Lung (tissue), 12 donors: ENCODE data around the gene HIF3A. TPM values are rescaled to one million over a fixed set of nuclear protein-coding genes. Genes with fewer than 3 reads are reported as not detected.
"Not testable (repeated sequence)": the region's sequence is repeated elsewhere in the genome, so short reads cannot be mapped to it uniquely, and the experiment has no call there.

Experiments used
- ATAC-seq: fragments of 200-7000 bp; cut with Tn5 transposase; one replicate; pipeline ENCODE4 v1.9.1; 2020; ENCODE audit warnings: moderate number of reproducible peaks; ENCODE audit not compliant: insufficient read depth, low FRiP score
- DNase-seq, 3 donors: peaks; one replicate each; pipeline ENCODE4 v3.0.0-alpha.2; 2013 to 2017
- H3K27ac ChIP-seq, 2 donors: one replicate each; pipeline ENCODE4 v1.5.1; 2013; ENCODE audit warnings: mild to moderate bottlenecking in 2 of 2, moderate library complexity in 2 of 2, control low read depth in 1 of 2, inconsistent platforms in 1 of 2, low read depth in 1 of 2, low read length in 1 of 2
- H3K27me3 ChIP-seq, 3 donors: one replicate each; pipeline ENCODE4 v1.5.1; 2013; ENCODE audit warnings: low read length in 2 of 3; ENCODE audit not compliant: control insufficient read depth in 3 of 3, insufficient read depth in 3 of 3
- H3K36me3 ChIP-seq, 4 donors: one replicate each; pipeline ENCODE4 v1.5.1; 2013; ENCODE audit warnings: low read length in 4 of 4, mild to moderate bottlenecking in 1 of 4, moderate library complexity in 1 of 4; ENCODE audit not compliant: control insufficient read depth in 4 of 4, insufficient read depth in 4 of 4
- H3K4me1 ChIP-seq, 5 donors: one replicate each; pipeline ENCODE4 v1.5.1; 2013; ENCODE audit warnings: low read length in 5 of 5, mild to moderate bottlenecking in 2 of 5, moderate library complexity in 1 of 5; ENCODE audit not compliant: control insufficient read depth in 5 of 5, insufficient read depth in 5 of 5
- H3K4me3 ChIP-seq: one replicate; pipeline ENCODE4 v1.5.1; 2013; ENCODE audit warnings: mild to moderate bottlenecking, control low read depth, moderate library complexity
- H3K9ac ChIP-seq, 2 donors: one replicate each; pipeline ENCODE4 v1.5.1; 2013; ENCODE audit warnings: low read length in 2 of 2, control low read depth in 1 of 2; ENCODE audit not compliant: insufficient read depth in 1 of 2
- H3K9me3 ChIP-seq, 4 donors: one replicate each; pipeline ENCODE4 v1.5.1; 2013; ENCODE audit warnings: low read length in 3 of 4, mild to moderate bottlenecking in 1 of 4, moderate library complexity in 1 of 4; ENCODE audit not compliant: control insufficient read depth in 4 of 4, insufficient read depth in 3 of 4
- CTCF ChIP-seq: IDR thresholded peaks from 2 replicates; pipeline ENCODE4 v1.5.1; 2012; ENCODE audit warnings: mild to moderate bottlenecking; ENCODE audit errors: control extremely low read depth, extremely low read depth
- WGBS, 2 donors: extraction: QIAGEN DNeasy Blood & Tissue Kit; methylation state at CpG; one replicate each; pipeline ENCODE4 v1.1.7; 2013; 5-methylcytosine and 5-hydroxymethylcytosine counted together
- polyA plus RNA-seq, 2 donors: library from polyadenylated mRNA; stranded (reverse); fragments of 200-250 nt; gene quantifications; one replicate each; pipeline ENCODE4 v1.2.1, GENCODE V29; 2013
- total RNA-seq, 2 donors: library from RNA; depleted of rRNA in 1 of 2; stranded (reverse); fragments of >200 nt in 1 of 2; gene quantifications; one replicate each; pipeline ENCODE4 v1.2.1, GENCODE V29; 2014 to 2021
- donor health status: control.
- donor health status: control.
- donor health status: Bipolar disorder and iron deficiency.
- donor health status: healthy.
- donor health status: DM: yes; HTN: yes; CAD: no.

Gene HIF3A
- total and polyA plus RNA-seq, 4 donors = 24.1 to 315 (median 63.4) TPM

GRCh38 chr19:46372901-46373490, 76.2 kb downstream of the HIF3A start:
- H3K9ac ChIP-seq = no peak overlapping the region

DNA sequence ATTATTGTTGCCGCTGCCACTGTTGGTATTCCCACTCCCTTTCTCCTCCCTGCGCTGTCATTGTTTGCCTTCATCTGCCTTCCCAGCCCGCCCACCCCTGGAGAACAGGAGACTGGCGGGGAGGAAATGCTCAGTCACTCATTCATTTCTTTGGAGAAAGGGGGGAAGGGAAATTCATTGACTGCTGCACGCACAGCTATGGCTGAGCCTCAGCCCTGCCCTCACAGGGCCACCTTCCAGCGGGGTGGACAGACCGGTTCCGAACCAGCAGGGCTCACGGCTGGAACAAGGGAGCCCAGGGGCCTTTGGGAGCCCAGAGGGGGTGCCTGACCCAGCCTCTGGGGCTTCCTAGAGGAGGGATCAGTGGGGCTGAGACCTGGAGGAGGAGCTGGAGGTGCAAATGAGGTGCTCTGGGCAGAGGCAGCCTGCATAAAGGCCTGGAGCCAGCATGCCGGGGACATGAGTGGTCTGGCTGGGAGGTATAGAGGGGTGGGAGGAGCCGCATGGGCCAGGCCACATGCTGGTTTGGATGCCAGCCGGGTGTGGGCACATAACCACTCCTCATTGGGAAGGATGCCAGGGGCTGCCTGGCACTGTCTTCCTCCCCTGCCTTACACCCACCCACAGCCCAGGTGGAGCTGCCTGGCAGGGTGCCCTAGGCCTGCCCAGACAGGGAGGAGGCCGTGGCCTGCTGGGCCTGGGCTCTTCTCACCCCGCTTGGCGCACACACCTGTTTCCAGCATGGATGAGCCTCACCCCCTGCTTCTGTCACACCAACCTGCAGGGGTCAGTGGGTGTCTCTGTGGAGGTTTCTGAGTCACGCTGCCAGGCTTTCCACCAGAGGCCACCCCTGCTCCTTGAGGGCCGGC, 76.9 kb downstream of the HIF3A start:
- H3K36me3 ChIP-seq = peaks cover 11 to 28% (median 22%) of the 10 kb centered on the region in 4 donors
- WGBS, 2 donors = 43 to 48% methylated on average over 17 of the region's 17 CpGs
- TF ChIP-seq CTCF = no peak
- H3K4me1 ChIP-seq = peaks cover 0 to 35% (median 16%) of the 10 kb centered on the region in 5 donors
- H3K4me3 ChIP-seq = no peak overlapping the region
- DNase-seq (peak in 2 of 3 donors; percentile 52 to 77), ATAC-seq (peak; percentile 81)
- H3K27ac ChIP-seq = peak overlapping the region; percentile 61 to 81
- no peak overlapping the region for H3K9ac ChIP-seq
- H3K9me3 ChIP-seq = no peaks in the 10 kb centered on the region
- no peaks in the 10 kb centered on the region for H3K27me3 ChIP-seq

More at GRCh38 chr19:46372901-46373490, 76.2 kb downstream of the HIF3A start:
- Histone ChIP-seq H3K4me3 (no peak overlapping the region), H3K9me3 (no peaks in the 10 kb centered on the region), H3K36me3 (peaks cover 11 to 31% (median 25%) of the 10 kb centered on the region in 4 donors), H3K4me1 (peaks cover 0 to 28% (median 16%) of the 10 kb centered on the region in 5 donors), H3K27ac (peak overlapping the region in 1 of 2 donors; percentile 74), H3K27me3 (no peaks in the 10 kb centered on the region)
- DNase-seq (no peak), ATAC-seq (no peak)
- TF ChIP-seq CTCF = no peak
- 69 to 86% methylated on average over 11 of the region's 11 CpGs for WGBS, 2 donors

GRCh38 chr19:46374536-46375475, 78.0 kb downstream of the HIF3A start:
- 84 to 88% methylated on average over 21 of the region's 21 CpGs for WGBS, 2 donors
- Histone ChIP-seq H3K4me3 (no peak overlapping the region), H3K4me1 (peaks cover 3 to 37% (median 16%) of the 10 kb centered on the region in 5 donors), H3K9ac (no peak overlapping the region), H3K27ac (peak overlapping the region; percentile 38 to 81), H3K27me3 (no peaks in the 10 kb centered on the region), H3K36me3 (peaks cover 11 to 23% (median 20%) of the 10 kb centered on the region in 4 donors), H3K9me3 (no peaks in the 10 kb centered on the region)
- no peak for TF ChIP-seq CTCF
- DNase-seq = no peak
- ATAC-seq = no peak

GRCh38 chr19:46375476-46376067, 78.7 kb downstream of the HIF3A start:
- H3K36me3 ChIP-seq = peaks cover 11 to 21% (median 19%) of the 10 kb centered on the region in 4 donors
- not testable (repeated sequence) for H3K27ac ChIP-seq, ATAC-seq, H3K4me3 ChIP-seq, H3K9me3 ChIP-seq, DNase-seq, H3K27me3 ChIP-seq, H3K9ac ChIP-seq
- peaks cover 3 to 37% (median 16%) of the 10 kb centered on the region in 5 donors for H3K4me1 ChIP-seq
- 94 to 96% methylated on average over 22 of the region's 22 CpGs for WGBS, 2 donors
